ENCODE data around the gene KPNA6. TPM values are rescaled to one million over a fixed set of nuclear protein-coding genes. Genes with fewer than 3 reads are reported as not detected.
A peak's percentile ranks its signal among the peaks of the same experiment; 100 is the strongest.
"Not testable (repeated sequence)": the region's sequence is repeated elsewhere in the genome, so short reads cannot be mapped to it uniquely, and the experiment has no call there.

Gene KPNA6
- total RNA-seq, 1 experiment from 2014 or later: 38.6 TPM

DNA sequence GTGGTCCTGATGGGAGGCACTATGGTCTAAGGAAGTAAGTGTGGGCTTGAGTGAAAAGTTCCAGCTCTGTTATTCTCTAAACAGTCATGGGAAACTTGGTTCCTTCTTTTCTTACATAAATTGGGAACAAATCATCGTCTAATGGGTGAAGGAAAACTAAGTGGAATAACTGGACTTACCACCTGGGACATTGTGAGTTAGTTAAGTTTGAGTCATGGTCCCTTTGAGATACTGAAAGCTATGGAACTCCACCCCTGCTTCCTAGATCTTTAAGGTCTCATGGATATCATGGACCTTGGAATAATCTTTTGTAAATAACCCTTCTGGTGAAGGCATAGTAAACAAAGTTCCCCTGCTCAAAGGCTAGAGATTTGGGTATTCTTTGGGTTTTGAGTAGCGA lies 55.5 kb downstream of the KPNA6 start:
- Histone ChIP-seq H3K27me3 (no peaks in the 10 kb centered on the region), H3K36me3 (peaks cover 55% of the 10 kb centered on the region), H3K9me3 (no peaks in the 10 kb centered on the region), H3K4me3 (no peak overlapping the region)
- no peak for DNase-seq

DNA sequence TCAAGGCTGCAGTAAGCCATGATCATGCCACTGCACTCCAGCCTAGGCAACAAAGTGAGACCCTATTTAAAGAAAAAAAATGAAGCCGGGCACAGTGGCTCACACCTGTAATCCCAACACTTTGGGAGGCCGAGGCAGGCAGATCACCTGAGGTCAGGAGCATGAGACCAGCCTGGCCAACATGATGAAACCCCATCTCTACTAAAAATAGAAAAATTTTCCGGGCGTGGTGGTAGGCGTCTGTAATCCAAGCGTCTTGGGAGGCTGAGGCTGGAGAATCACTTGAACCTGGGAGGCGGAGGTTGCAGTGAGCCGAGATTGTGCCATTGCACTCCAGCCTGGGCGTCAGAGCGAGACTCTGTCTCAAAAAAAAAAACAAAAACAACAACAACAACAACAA lies 57.8 kb downstream of the KPNA6 start:
- H3K4me3 ChIP-seq, H3K9me3 ChIP-seq, DNase-seq, H3K27me3 ChIP-seq: not testable (repeated sequence)
- peaks cover 52% of the 10 kb centered on the region for H3K36me3 ChIP-seq

DNA sequence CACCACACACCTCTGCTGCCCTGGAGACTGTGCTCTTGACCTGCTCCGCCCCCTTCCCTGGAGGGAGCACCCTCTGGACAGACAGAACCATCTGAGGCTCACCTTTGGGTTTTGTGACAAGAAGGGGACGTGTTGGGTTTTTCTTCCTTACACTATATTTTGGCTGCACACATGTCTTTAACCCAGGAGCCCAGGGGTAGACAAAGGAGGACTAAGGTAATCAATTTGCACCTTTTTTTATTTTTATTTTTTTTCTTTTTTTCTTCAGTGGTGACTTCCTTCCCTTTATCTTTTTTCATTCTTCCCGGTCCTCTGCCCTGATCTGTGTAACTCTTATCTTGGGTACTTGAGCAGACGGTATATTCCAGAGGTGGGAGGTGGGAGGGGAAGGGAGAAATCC lies 63.1 kb downstream of the KPNA6 start:
- no peaks in the 10 kb centered on the region for H3K9me3 ChIP-seq
- no peak overlapping the region for H3K4me3 ChIP-seq
- peaks cover 58% of the 10 kb centered on the region for H3K36me3 ChIP-seq
- no peaks in the 10 kb centered on the region for H3K27me3 ChIP-seq
- no peak for DNase-seq

DNA sequence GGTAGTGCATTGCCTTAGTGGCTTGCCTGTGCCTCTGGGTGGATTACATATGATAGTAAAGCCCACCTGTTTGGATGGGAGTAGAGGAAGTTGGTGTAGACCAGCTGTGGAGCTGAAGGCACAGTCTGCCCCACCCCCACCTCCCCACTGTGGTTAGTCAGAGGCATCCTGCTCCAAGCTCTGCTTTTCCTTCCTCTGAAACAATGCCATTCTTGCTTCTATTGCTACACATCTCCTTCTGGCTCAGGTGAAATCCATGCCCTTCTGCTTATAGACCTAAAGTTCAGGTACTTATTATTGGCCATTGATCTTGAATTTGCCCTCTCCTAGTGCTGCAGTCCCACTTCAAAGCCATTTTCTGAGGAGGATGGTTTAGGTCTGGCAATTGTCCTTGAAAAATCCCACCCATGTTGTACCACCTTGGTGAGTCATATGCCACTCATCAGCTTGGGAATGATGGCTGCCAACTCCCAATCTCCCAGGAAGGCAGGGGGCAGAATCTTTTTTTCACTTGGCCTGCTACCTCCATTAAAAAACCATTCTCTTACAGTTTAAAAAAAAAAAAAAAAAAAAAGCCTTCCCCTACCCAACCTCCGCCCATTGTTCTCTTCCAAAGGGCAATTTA lies 64.9 kb downstream of the KPNA6 start:
- Histone ChIP-seq H3K36me3 (peaks cover 47% of the 10 kb centered on the region), H3K27me3 (no peaks in the 10 kb centered on the region), H3K4me3 (no peak overlapping the region), H3K9me3 (no peaks in the 10 kb centered on the region)
- DNase-seq: no peak

DNA sequence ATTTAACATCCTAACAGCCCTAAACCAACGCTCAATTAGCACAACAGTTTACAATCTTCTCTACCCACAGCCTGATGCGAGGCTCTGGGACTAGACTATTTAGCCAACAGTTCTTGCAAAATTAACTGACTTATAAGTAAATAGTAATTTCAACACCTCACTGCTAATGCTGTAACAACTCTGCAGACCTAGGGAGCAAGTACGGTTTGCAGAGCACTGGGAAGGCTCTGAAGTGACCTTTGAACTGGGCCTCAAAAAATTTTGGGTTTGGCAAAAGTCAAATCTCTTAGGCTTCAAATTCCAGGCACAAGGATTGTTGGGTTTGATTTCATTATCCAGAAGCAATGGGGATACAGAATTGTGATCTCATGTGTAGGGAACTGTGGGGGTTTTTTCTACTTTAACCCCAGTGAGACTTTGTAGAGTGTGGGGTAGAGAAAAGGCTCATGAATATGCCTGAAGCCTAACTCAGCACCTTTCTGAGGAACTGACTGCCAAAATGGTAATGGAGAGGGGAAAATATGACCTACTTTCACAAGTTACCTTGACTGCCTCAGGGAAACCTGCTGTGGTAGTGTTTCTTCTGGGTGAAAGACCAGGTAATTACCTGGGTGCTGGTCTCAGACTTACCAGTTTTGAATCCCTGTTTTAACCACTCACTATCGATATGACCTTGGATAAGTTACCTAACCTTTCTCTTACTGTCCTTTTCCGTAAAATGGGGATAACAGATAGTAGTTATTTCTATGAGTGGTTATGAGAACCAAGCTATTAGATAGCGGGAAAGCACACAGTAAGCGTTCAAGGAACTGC lies 70.7 kb downstream of the KPNA6 start:
- no peaks in the 10 kb centered on the region for H3K9me3 ChIP-seq
- H3K36me3 ChIP-seq: peaks cover 43% of the 10 kb centered on the region
- H3K27me3 ChIP-seq: no peaks in the 10 kb centered on the region
- DNase-seq: no peak
- peak overlapping the region; percentile 97 for H3K4me3 ChIP-seq

DNA sequence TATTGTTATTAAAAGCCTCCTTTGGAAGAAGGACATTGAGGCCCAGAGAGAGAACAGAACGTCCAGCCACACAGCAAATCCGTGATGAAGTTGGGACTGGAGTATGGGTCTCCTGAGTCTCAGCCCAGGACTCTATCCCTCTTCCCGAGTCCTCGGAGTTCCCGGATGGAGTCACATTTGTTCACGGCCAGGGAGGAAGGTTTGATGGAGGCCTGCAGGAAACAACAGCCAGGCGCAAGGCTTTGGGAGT lies 71.3 kb downstream of the KPNA6 start:
- H3K36me3 ChIP-seq: peaks cover 43% of the 10 kb centered on the region
- H3K4me3 ChIP-seq: peak overlapping the region; percentile 97
- no peak for DNase-seq
- H3K9me3 ChIP-seq: no peaks in the 10 kb centered on the region
- no peaks in the 10 kb centered on the region for H3K27me3 ChIP-seq

DNA sequence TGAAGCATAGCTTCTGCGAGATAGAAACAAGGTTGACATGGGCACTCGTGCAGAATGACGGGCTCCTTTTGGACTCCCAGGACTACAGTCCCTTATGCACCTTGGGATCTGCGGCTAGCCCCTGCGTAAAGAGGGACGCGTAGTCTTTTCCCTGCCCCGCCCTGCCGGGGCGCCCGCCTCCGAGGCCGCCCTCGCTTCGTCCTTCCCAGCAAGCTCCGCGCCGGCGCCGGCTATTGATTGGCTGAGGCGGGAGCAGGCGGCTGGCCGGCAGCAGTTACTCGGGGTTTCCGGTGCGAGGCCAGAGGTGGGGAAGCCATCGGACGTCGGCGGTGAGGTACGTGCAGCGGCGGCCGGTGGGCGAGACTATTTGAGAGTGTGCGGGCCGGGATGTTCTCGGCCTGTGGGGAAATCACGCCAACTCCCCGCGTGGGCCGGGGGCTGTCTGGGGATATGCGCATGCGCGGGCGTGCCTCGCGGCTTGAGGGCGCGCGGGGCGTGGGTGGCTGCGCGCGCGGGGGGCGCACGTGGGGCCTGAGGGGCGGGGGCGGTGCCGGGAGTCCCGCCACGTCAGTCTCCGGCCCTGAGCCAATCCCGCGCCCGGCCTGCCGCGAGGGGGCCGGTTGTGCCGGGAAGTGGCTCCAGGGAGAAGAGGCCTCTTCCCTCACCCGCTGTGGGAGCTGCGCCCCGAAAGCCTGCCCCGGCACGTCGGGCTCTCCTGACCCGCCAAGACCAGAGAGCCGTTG lies 71.8 kb downstream of the KPNA6 start, which contains the start of gene TXLNA:
TSS of gene TXLNA (plus strand) at position 233 of the 743 bp plus-strand sequence. CDS start 671 bp downstream, outside the sequence.
- DNase-seq: peak; percentile 96
- no peaks in the 10 kb centered on the region for H3K27me3 ChIP-seq
- peak within 1 kb of the TSS; percentile 97 for H3K4me3 ChIP-seq
- H3K9me3 ChIP-seq: no peaks in the 10 kb centered on the region
- peaks cover 43% of the 10 kb centered on the region for H3K36me3 ChIP-seq

DNA sequence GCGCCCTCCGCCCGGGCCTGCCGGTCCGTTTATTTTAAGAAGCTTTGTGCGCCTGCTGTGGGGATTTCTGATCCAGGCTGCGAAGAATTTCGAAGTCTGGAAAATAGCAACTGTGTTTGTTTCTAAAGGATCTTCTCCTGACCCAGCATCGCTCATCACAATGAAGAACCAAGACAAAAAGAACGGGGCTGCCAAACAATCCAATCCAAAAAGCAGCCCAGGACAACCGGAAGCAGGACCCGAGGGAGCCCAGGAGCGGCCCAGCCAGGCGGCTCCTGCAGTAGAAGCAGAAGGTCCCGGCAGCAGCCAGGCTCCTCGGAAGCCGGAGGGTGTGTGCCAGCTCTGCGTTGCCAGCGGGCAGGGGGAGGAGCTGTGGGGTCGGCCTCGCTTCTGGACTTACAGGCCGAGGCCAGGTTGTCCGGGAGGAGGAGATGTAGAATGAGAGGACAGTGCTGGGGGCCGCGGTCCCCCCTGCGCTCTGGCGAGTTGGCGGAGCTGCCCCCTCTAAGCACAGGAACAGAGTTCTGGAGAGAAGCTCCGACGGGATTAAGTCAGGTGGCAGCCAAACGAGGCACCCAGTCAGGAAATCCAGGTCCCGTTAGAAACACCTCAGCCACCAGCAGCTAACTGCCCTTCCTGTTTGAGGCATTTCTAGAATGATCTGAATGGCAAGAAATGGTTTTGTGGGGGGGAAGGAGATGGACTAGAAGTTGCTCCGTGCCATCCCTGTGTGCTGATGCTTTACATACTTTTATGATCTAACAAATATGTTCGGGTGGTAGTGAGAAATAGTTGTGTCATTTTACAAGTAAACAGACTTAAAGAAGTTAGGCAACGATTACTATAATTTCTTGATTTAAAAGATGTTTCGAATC lies 72.6 kb downstream of the KPNA6 start:
- H3K36me3 ChIP-seq: peaks cover 47% of the 10 kb centered on the region
- H3K4me3 ChIP-seq: peak overlapping the region; percentile 97
- H3K27me3 ChIP-seq: no peaks in the 10 kb centered on the region
- H3K9me3 ChIP-seq: no peaks in the 10 kb centered on the region
- peak; percentile 64 for DNase-seq

DNA sequence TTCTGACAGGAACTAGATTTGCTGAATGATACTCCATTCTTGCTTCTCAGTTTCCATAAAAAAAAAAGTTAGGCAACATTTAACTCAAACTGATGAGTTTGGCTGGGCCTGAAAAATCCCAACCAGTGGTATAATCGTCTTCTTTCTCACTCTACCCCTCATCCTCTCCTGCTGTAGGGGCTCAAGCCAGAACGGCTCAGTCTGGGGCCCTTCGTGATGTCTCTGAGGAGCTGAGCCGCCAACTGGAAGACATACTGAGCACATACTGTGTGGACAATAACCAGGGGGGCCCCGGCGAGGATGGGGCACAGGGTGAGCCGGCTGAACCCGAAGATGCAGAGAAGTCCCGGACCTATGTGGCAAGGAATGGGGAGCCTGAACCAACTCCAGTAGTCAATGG lies 73.2 kb downstream of the KPNA6 start:
- Histone ChIP-seq H3K4me3 (peak overlapping the region; percentile 97), H3K9me3 (no peaks in the 10 kb centered on the region), H3K36me3 (peaks cover 51% of the 10 kb centered on the region)

DNA sequence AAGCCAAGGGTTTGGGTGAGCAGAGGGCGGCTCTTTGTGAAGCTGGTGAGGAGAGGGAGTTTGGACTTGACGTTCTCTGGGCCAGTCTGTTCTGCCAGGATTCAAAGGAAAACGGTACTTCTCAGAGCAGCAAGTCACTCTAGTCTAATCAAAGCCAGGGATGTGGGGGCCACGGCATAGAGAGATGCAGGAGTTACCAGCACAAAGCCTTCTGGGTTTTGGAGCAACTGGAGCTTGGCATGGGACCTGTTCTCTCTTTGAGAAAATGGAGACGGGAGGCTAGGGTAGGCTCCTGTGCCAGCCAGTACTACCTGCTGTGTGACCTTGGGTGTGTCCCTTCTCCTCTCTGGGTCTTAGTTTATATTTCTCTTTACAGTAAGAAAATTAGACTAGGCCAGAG lies 73.7 kb downstream of the KPNA6 start:
- H3K9me3 ChIP-seq: no peaks in the 10 kb centered on the region
- H3K4me3 ChIP-seq: peak overlapping the region; percentile 97; the same call in 1 of the 2 replicates
- no peak for DNase-seq
- H3K27me3 ChIP-seq: no peaks in the 10 kb centered on the region
- H3K36me3 ChIP-seq: peaks cover 56% of the 10 kb centered on the region

More for the DNA sequence above, 73.2 kb downstream of the KPNA6 start:
- DNase-seq: no peak
- no peaks in the 10 kb centered on the region for H3K27me3 ChIP-seq

DNA sequence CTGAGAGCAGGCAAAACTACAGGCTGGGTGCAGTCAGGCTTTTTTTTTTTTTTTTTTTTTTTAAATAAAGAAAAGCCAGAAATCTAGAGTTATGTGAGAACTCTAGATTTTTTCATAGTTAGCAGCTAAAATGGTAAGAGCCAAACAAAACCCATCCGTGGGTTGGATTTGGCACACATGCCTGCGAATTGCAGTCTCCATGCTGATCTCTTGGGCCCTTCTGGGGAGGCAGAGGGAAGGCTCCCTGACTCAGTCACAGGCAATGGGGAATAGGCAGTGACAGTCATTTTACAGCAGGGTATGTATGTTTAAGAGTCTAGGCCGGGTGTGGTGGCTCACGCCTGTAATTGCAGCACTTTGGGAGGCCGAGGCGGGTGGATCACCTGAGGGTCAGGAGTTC lies 74.2 kb downstream of the KPNA6 start:
- DNase-seq: no peak
- Histone ChIP-seq H3K27me3 (no peaks in the 10 kb centered on the region), H3K4me3 (no peak overlapping the region), H3K36me3 (peaks cover 61% of the 10 kb centered on the region), H3K9me3 (no peaks in the 10 kb centered on the region)

DNA sequence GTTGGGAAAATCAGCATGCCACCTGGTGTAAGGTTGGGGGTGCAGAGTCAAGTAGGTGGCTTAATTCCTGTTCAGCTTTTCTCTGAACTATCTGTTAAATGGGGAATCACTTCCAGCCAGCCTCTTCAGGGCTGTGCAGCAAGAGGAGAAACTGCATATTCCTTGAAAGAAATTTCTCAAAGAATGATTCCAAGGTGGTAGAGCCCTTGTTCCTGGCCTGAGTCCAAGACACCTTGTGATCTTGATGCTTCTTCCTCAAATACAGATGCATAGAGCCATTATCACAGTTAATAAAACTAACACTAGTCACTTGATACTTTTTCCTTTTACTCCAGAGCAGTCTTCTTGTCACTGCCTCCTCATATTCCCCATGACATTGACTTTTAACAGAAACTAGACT lies 76.8 kb downstream of the KPNA6 start:
- Histone ChIP-seq H3K9me3 (no peaks in the 10 kb centered on the region), H3K4me3 (no peak overlapping the region), H3K36me3 (peaks cover 87% of the 10 kb centered on the region), H3K27me3 (no peaks in the 10 kb centered on the region)
- no peak for DNase-seq

DNA sequence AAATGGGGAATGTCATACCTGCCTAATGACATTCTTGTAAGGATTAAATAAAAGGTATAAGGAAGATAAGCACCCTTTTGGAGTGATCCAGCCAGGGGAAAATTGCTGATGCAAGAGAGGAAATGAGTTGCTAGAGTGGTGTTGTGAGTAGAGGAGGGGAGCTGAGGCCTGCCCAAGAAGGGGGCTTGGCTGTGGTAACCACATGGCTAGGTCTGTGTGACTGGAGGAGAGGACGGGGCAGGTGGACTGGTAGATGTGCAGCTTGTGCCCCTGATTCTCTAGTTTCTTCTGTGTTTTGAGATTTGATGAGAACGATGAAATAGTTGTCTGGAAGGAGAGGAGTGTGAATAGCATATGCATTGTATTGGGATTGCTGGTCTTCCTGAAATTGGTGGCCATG lies 78.2 kb downstream of the KPNA6 start:
- Histone ChIP-seq H3K9me3 (no peaks in the 10 kb centered on the region), H3K36me3 (peaks cover 90% of the 10 kb centered on the region)
- DNase-seq: no peak

DNA sequence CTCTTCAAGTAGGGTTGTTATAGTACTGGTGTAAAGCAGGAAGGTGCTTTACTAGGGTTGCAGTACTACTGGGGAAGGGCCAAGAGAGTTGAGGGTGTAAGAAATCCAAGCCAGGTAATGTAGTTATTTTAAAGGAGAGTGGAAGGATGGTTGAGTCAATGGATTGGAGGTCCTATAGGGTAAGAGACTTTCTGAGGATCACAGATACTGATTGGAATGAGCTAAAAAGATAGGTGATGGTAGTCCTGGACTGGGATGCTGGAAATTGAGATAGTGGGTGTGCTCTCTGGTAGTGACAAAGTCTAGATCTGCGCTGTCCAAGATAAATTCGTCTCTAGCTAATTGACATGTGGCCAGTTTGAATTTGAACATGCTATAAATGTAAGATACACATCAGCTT lies 78.6 kb downstream of the KPNA6 start:
- H3K4me3 ChIP-seq: no peak overlapping the region
- no peaks in the 10 kb centered on the region for H3K27me3 ChIP-seq
- H3K9me3 ChIP-seq: no peaks in the 10 kb centered on the region
- no peak for DNase-seq
- peaks cover 90% of the 10 kb centered on the region for H3K36me3 ChIP-seq

More for the DNA sequence above, 78.2 kb downstream of the KPNA6 start:
- no peak overlapping the region for H3K4me3 ChIP-seq
- H3K27me3 ChIP-seq: no peaks in the 10 kb centered on the region

DNA sequence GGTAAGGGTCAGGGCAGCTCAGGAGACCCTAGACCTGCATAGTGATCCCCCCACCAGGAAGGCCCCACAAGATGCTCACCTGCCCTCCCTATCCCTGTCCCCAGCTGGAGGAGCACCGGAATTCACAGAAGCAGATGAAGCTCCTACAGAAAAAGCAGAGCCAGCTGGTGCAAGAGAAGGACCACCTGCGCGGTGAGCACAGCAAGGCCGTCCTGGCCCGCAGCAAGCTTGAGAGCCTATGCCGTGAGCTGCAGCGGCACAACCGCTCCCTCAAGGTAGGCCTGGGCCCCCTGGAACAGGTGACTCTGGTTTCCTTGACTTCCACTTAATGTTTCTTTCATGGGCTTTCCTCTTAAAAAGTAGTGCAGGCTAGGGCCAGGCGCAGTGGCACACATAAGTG lies 80.0 kb downstream of the KPNA6 start:
- no peak for DNase-seq
- Histone ChIP-seq H3K36me3 (peaks cover 91% of the 10 kb centered on the region), H3K9me3 (no peaks in the 10 kb centered on the region), H3K27me3 (no peaks in the 10 kb centered on the region), H3K4me3 (no peak overlapping the region)

DNA sequence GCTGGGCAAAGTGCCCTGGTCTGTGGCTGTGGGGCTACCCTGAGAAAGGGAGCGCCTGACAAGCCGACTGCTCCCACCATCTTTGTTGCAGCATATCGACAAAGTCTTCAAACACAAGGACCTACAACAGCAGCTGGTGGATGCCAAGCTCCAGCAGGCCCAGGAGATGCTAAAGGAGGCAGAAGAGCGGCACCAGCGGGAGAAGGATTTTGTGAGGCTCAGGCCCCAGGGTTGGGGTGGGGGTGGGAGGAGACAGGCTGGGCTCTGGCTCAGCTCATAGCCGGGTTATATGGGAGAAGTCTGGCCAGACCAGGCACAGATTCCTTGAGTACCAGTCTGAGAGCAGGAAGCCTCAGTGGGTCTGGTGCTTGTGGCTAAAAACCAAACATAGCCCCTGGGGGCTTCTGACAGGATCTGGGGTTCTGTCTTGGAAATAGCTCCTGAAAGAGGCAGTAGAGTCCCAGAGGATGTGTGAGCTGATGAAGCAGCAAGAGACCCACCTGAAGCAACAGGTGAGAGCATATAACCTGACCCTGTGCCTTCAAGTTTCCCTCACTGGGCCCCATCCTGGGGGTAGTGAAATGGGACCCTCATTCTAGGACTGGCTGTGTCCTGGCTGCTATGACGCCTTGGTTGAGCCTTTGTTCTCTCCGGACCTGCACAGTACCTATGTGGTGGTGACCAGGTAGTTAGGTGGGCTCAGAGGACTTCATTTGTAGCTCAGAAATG lies 84.5 kb downstream of the KPNA6 start:
- DNase-seq: no peak
- Histone ChIP-seq H3K9me3 (no peaks in the 10 kb centered on the region), H3K36me3 (peaks cover 95% of the 10 kb centered on the region), H3K27me3 (no peaks in the 10 kb centered on the region), H3K4me3 (no peak overlapping the region)
